ENCODE measurements around the gene NOS1. TPM values are rescaled to one million over a fixed set of nuclear protein-coding genes. Genes with fewer than 3 reads are reported as not detected.

The NOS1 gene
- total RNA-seq, 1 experiment from 2014 or later = not detected

GRCh38 chr12:117342247-117342646, 19.2 kb downstream of the NOS1 start:
- Mint-ChIP-seq H3K4me3 (ENCODE audit: unreplicated experiment) (no peak overlapping the region), H3K9me3 (ENCODE audit: unreplicated experiment) (no peaks in the 10 kb centered on the region), H3K4me1 (ENCODE audit: low read depth, unreplicated experiment) (no peaks in the 10 kb centered on the region), H3K36me3 (ENCODE audit: insufficient read depth, unreplicated experiment) (no peaks in the 10 kb centered on the region), H3K27me3 (ENCODE audit: insufficient read depth, unreplicated experiment) (peaks cover 19% of the 10 kb centered on the region), H3K27ac (ENCODE audit: unreplicated experiment) (no peak overlapping the region)
- no peak for TF ChIP-seq CTCF (IDR thresholded peaks at IDR 0.05; ENCODE audit: insufficient read depth in 1 of 2, low read depth in 1 of 2, low read length in 1 of 2, severe bottlenecking in 1 of 2, unreplicated experiment in 1 of 2)
- no peaks in the 10 kb centered on the region for H3K27me3 ChIP-seq (replicated peaks; ENCODE audit: control insufficient read depth, insufficient read depth, low read length)
- no peak overlapping the region for H3K4me3 ChIP-seq (ENCODE audit: low read depth, low read length)
- CTCF ChIA-PET = no interaction called here
- POLR2A ChIA-PET = no interaction called here
- no peaks in the 10 kb centered on the region for H3K36me3 ChIP-seq (ENCODE audit: control insufficient read depth, insufficient read depth, low read length)
- H3K4me1 ChIP-seq = no peaks in the 10 kb centered on the region
- intact Hi-C loops (cut with micrococcal nuclease; ENCODE audit: unreplicated experiment) = no loop called here
- no peaks in the 10 kb centered on the region for H3K9me3 ChIP-seq
- DNase-seq = no peak
- BruUV-seq (replicated peaks) = no TSS peak

- no peak overlapping the region for H3K4me3 ChIP-seq (ENCODE audit: low read depth, low read length)
- Mint-ChIP-seq H3K36me3 (ENCODE audit: insufficient read depth, unreplicated experiment) (no peaks in the 10 kb centered on the region), H3K27me3 (ENCODE audit: insufficient read depth, unreplicated experiment) (peaks cover 26% of the 10 kb centered on the region), H3K9me3 (ENCODE audit: unreplicated experiment) (no peaks in the 10 kb centered on the region), H3K27ac (ENCODE audit: unreplicated experiment) (no peak overlapping the region), H3K4me3 (ENCODE audit: unreplicated experiment) (no peak overlapping the region), H3K4me1 (ENCODE audit: low read depth, unreplicated experiment) (no peaks in the 10 kb centered on the region)
- H3K9me3 ChIP-seq = no peaks in the 10 kb centered on the region
- ChIA-PET CTCF (interaction anchor here (0.6 kb wide), 1 partner anchor 585 kb away, joined by 5 read pairs; no protein-coding TSS in a partner anchor), POLR2A (no interaction called here)
- no peaks in the 10 kb centered on the region for H3K4me1 ChIP-seq
- BruUV-seq (replicated peaks) = no TSS peak
- DNase-seq = no peak
- H3K36me3 ChIP-seq (ENCODE audit: control insufficient read depth, insufficient read depth, low read length) = no peaks in the 10 kb centered on the region
- no peak for TF ChIP-seq CTCF (IDR thresholded peaks at IDR 0.05; ENCODE audit: insufficient read depth in 1 of 2, low read depth in 1 of 2, low read length in 1 of 2, severe bottlenecking in 1 of 2, unreplicated experiment in 1 of 2)
- H3K27me3 ChIP-seq (replicated peaks; ENCODE audit: control insufficient read depth, insufficient read depth, low read length) = no peaks in the 10 kb centered on the region
- intact Hi-C loops (cut with micrococcal nuclease; ENCODE audit: unreplicated experiment) = no loop called here
These were observed 22.3 kb downstream of the NOS1 start for GRCh38 chr12:117339104-117339503.

GRCh38 chr12:117334855-117335587, 26.4 kb downstream of the NOS1 start:
- peaks cover 35% of the 10 kb centered on the region for H3K27me3 Mint-ChIP-seq (ENCODE audit: insufficient read depth, unreplicated experiment)
- no peak for DNase-seq
- no peaks in the 10 kb centered on the region; the same call in 1 of the 2 replicates for H3K27me3 ChIP-seq (replicated peaks; ENCODE audit: control insufficient read depth, insufficient read depth, low read length)
- no peaks in the 10 kb centered on the region for H3K4me1 ChIP-seq
- no peaks in the 10 kb centered on the region for H3K9me3 Mint-ChIP-seq (ENCODE audit: unreplicated experiment)
- no peaks in the 10 kb centered on the region for H3K36me3 Mint-ChIP-seq (ENCODE audit: insufficient read depth, unreplicated experiment)
- intact Hi-C loops (cut with micrococcal nuclease; ENCODE audit: unreplicated experiment) = no loop called here
- no peak overlapping the region for H3K4me3 ChIP-seq (ENCODE audit: low read depth, low read length)
- H3K27ac Mint-ChIP-seq (ENCODE audit: unreplicated experiment) = no peak overlapping the region
- H3K4me3 Mint-ChIP-seq (ENCODE audit: unreplicated experiment) = no peak overlapping the region
- no peaks in the 10 kb centered on the region for H3K36me3 ChIP-seq (ENCODE audit: control insufficient read depth, insufficient read depth, low read length)
- H3K4me1 Mint-ChIP-seq (ENCODE audit: low read depth, unreplicated experiment) = no peaks in the 10 kb centered on the region
- BruUV-seq (replicated peaks) = no TSS peak
- TF ChIP-seq CTCF (IDR thresholded peaks at IDR 0.05; ENCODE audit: insufficient read depth in 1 of 2, low read depth in 1 of 2, low read length in 1 of 2, severe bottlenecking in 1 of 2, unreplicated experiment in 1 of 2) = no peak
- H3K9me3 ChIP-seq = no peaks in the 10 kb centered on the region
- POLR2A ChIA-PET = no interaction called here
- CTCF ChIA-PET = interaction anchor here (0.7 kb wide), 1 partner anchor 468 kb away, joined by 4 read pairs; no protein-coding TSS in a partner anchor
